LHCN-M2 (cell line): ENCODE measurements around the gene MXD4. TPM values are rescaled to one million over a fixed set of nuclear protein-coding genes. Genes with fewer than 3 reads are reported as not detected.
A peak's percentile ranks its signal among the peaks of the same experiment; 100 is the strongest.
"Not testable (repeated sequence)": the region's sequence is repeated elsewhere in the genome, so short reads cannot be mapped to it uniquely, and the experiment has no call there.

Experiments used
- DNase-seq: peaks from one replicate; pipeline ENCODE4 v3.0.0-alpha.2; 2012; ENCODE audit warnings: low read depth
- total RNA-seq: library from RNA; depleted of rRNA; stranded (reverse); fragments of >200 nt; gene quantifications from 2 replicates; pipeline ENCODE4 v1.2.3, GENCODE V29; 2014

MXD4 gene
- total RNA-seq, 1 experiment from 2014 or later, result 45.3 TPM

- no peak for DNase-seq
These were observed 13.8 kb upstream of the MXD4 start for GRCh38 chr4:2275546-2276251.

- DNase-seq, result not testable (repeated sequence)
These were observed 13.1 kb upstream of the MXD4 start for GRCh38 chr4:2275044-2275397.

GRCh38 chr4:2274320-2275043 is 12.6 kb upstream of the MXD4 start:
- peak; percentile 30 for DNase-seq

- no peak for DNase-seq
These were observed 11.9 kb upstream of the MXD4 start for GRCh38 chr4:2273657-2274319.

- DNase-seq, result no peak
These were observed 11.3 kb upstream of the MXD4 start for GRCh38 chr4:2273221-2273620.

GRCh38 chr4:2272828-2273120 is 10.9 kb upstream of the MXD4 start:
- no peak for DNase-seq

- no peak for DNase-seq
These were observed 10.3 kb upstream of the MXD4 start for GRCh38 chr4:2272026-2272827.

GRCh38 chr4:2271279-2272025 is 9.5 kb upstream of the MXD4 start:
- no peak for DNase-seq

GRCh38 chr4:2270341-2271165 is 8.6 kb upstream of the MXD4 start:
- no peak for DNase-seq

GRCh38 chr4:2269618-2270163 is 7.8 kb upstream of the MXD4 start:
- DNase-seq, result no peak

GRCh38 chr4:2269206-2269531 is 7.3 kb upstream of the MXD4 start:
- DNase-seq, result no peak

- no peak for DNase-seq
These were observed 6.7 kb upstream of the MXD4 start for GRCh38 chr4:2268357-2269205.

- no peak for DNase-seq
These were observed 5.9 kb upstream of the MXD4 start for GRCh38 chr4:2267841-2268240.

- DNase-seq, result no peak
These were observed 5.5 kb upstream of the MXD4 start for GRCh38 chr4:2267320-2267811.

GRCh38 chr4:2266821-2267220 is 4.9 kb upstream of the MXD4 start:
- no peak for DNase-seq

GRCh38 chr4:2266181-2266580 is 4.3 kb upstream of the MXD4 start:
- peak; percentile 72 for DNase-seq

GRCh38 chr4:2265113-2266110 is 3.5 kb upstream of the MXD4 start:
- no peak for DNase-seq

GRCh38 chr4:2264481-2265041 is 2.7 kb upstream of the MXD4 start:
- no peak for DNase-seq
